Ascending aorta (tissue), 2 donors: ENCODE data around the gene AMIGO2. TPM values are rescaled to one million over a fixed set of nuclear protein-coding genes. Genes with fewer than 3 reads are reported as not detected.

ENCODE experiments used
- DNase-seq, 2 donors: peaks; one replicate each; pipeline ENCODE4 v3.0.0-alpha.2; 2019; ENCODE audit warnings: low spot score in 2 of 2
- H3K27ac ChIP-seq, 2 donors: fragments of 200-600 bp; sonication (generic); one replicate each; pipeline ENCODE4 v1.5.1; 2016 to 2017; ENCODE audit warnings: mild to moderate bottlenecking in 1 of 2
- H3K27me3 ChIP-seq: fragments of 200-600 bp; sonication (generic); one replicate; pipeline ENCODE4 v1.5.1; 2017
- H3K36me3 ChIP-seq, 2 donors: fragments of 200-600 bp; sonication (generic); one replicate each; pipeline ENCODE4 v1.5.1; 2016
- H3K4me1 ChIP-seq, 2 donors: fragments of 200-600 bp; sonication (generic); one replicate each; pipeline ENCODE4 v1.5.1; 2016 to 2017; ENCODE audit warnings: mild to moderate bottlenecking in 1 of 2
- H3K4me3 ChIP-seq, 2 donors: fragments of 200-600 bp; sonication (generic); one replicate each; pipeline ENCODE4 v1.5.1; 2016 to 2017; ENCODE audit warnings: mild to moderate bottlenecking in 1 of 2
- H3K9me3 ChIP-seq, 2 donors: fragments of 200-600 bp; sonication (generic); one replicate each; pipeline ENCODE4 v1.5.1; 2016
- CTCF ChIP-seq, 3 experiments: fragments of 200-600 bp in 2 of 3; fragments of 450-650 bp in 1 of 3; sonication (generic) in 2 of 3; IDR thresholded peaks; one replicate each; pipeline ENCODE4 v1.5.1; 2016 to 2019; ENCODE audit warnings: antibody characterized with exemption in 3 of 3, mild to moderate bottlenecking in 1 of 3, moderate library complexity in 1 of 3
- intact Hi-C: fragments of 100-400 bp; cut with DNase I; formaldehyde crosslinking; loops from one replicate; pipeline ENCODE4 v1.15.1; 2023
- total RNA-seq: library from RNA; depleted of rRNA; stranded (reverse); fragments of >200 nt; gene quantifications from one replicate; pipeline ENCODE4 v1.1.0, GENCODE V29; 2016

The AMIGO2 gene
- total RNA-seq, 1 donor from 2014 or later: 22.7 TPM

GRCh38 chr12:47070310-47070709 lies 9.4 kb downstream of the AMIGO2 start:
- Histone ChIP-seq H3K27ac (no peak overlapping the region), H3K27me3 (no peaks in the 10 kb centered on the region), H3K36me3 (no peaks in the 10 kb centered on the region), H3K9me3 (no peaks in the 10 kb centered on the region), H3K4me1 (peaks cover 6 to 19% of the 10 kb centered on the region in 2 donors), H3K4me3 (no peak overlapping the region)
- intact Hi-C loops: no loop called here
- no peak for DNase-seq
- TF ChIP-seq CTCF (IDR thresholded peaks at IDR 0.05): no peak

GRCh38 chr12:47068539-47068938 lies 11.2 kb downstream of the AMIGO2 start:
- no peak for DNase-seq
- Histone ChIP-seq H3K4me3 (no peak overlapping the region), H3K36me3 (no peaks in the 10 kb centered on the region), H3K9me3 (no peaks in the 10 kb centered on the region), H3K27ac (peak overlapping the region; percentile 36 to 76), H3K27me3 (no peaks in the 10 kb centered on the region), H3K4me1 (peaks cover 6 to 19% of the 10 kb centered on the region in 2 donors)
- intact Hi-C loops: no loop called here
- no peak for TF ChIP-seq CTCF (IDR thresholded peaks at IDR 0.05)

GRCh38 chr12:47067771-47068431 lies 11.9 kb downstream of the AMIGO2 start:
- Histone ChIP-seq H3K4me1 (peaks cover 6 to 19% of the 10 kb centered on the region in 2 donors), H3K27me3 (no peaks in the 10 kb centered on the region), H3K4me3 (no peak overlapping the region), H3K36me3 (no peaks in the 10 kb centered on the region), H3K27ac (peak overlapping the region; percentile 58 to 76), H3K9me3 (no peaks in the 10 kb centered on the region)
- DNase-seq: no peak
- intact Hi-C loops: no loop called here
- TF ChIP-seq CTCF (IDR thresholded peaks at IDR 0.05): no peak

- intact Hi-C loops: no loop called here
Measured at GRCh38 chr12:47067176-47067575, 12.6 kb downstream of the AMIGO2 start.

GRCh38 chr12:47066278-47067025 lies 13.3 kb downstream of the AMIGO2 start:
- DNase-seq: peak in 1 of 2 donors; percentile 71
- Histone ChIP-seq H3K36me3 (no peaks in the 10 kb centered on the region), H3K27me3 (no peaks in the 10 kb centered on the region), H3K4me1 (peaks cover 6 to 19% of the 10 kb centered on the region in 2 donors), H3K27ac (peak overlapping the region; percentile 58 to 76), H3K4me3 (no peak overlapping the region), H3K9me3 (no peaks in the 10 kb centered on the region)
- TF ChIP-seq CTCF (IDR thresholded peaks at IDR 0.05): no peak
- intact Hi-C loops: no loop called here

More at GRCh38 chr12:47067176-47067575, 12.6 kb downstream of the AMIGO2 start:
- Histone ChIP-seq H3K4me3 (no peak overlapping the region), H3K27me3 (no peaks in the 10 kb centered on the region), H3K27ac (peak overlapping the region; percentile 58 to 76), H3K9me3 (no peaks in the 10 kb centered on the region), H3K36me3 (no peaks in the 10 kb centered on the region), H3K4me1 (peaks cover 6 to 19% of the 10 kb centered on the region in 2 donors)
- no peak for TF ChIP-seq CTCF (IDR thresholded peaks at IDR 0.05)
- DNase-seq: no peak
